CD1c-positive myeloid dendritic cell (primary cell): ENCODE results near the gene LCE2D.
"Not testable (repeated sequence)": the region's sequence is repeated elsewhere in the genome, so short reads cannot be mapped to it uniquely, and the experiment has no call there.

ENCODE experiments used
- DNase-seq: peaks from one replicate; pipeline ENCODE4 v3.0.0-alpha.2; 2016; ENCODE audit errors: extremely low spot score

Gene LCE2D, protein sequence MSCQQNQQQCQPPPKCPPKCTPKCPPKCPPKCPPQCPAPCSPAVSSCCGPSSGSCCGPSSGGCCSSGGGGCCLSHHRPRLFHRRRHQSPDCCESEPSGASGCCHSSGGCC

GRCh38 chr1:152663098-152663497 is at the start of gene LCE2D:
Gene LCE2D (plus strand): TSS chr1:152663380. CDS start chr1:152664106, 726 bp downstream.
- DNase-seq, result no peak

DNA sequence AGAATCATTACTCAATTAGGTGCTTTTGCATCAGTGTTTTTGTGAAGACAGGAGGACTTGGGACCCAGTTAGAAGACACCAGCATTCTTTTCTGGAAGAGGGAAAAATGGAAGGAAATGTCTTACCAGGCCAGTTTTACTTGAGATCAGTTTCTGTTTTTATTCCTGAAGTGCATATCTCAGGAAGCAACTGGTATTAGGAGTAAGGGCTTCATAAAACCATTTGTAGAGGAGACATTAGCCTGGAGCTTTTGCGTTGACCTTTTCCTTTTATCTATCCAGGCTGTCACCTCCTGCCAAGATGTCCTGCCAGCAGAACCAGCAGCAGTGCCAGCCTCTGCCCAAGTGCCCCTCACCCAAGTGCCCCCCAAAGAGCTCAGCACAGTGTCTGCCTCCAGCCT is 49.7 kb upstream of the LCE2D start, which contains the start of gene LCE3B:
TSS of gene LCE3B (plus strand) at position 301 of the 400 bp plus-strand sequence. CDS start at position 301, 0 bp downstream.
- DNase-seq, result no peak

- DNase-seq, result no peak
Measured at GRCh38 chr1:152621993-152622392, 41.2 kb upstream of the LCE2D start.

DNA sequence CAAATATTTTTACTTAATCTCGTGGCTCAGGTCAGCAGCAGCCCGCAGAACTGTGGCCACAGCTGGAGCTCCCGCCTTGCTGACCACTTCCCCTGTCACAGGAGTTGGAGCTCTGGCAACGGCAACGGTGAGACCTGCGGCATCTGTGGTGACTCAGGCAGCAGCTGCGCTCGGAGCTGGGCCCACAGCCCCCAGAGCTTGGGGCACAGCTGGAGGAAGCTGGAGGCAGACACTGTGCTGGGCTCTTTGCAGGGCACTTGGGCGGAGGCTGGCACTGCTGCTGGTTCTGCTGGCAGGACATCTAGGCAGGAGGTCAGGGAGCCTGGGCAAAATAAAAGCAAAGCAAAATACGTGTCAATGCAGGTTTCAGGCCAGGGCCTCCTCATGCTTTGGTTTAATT is 40.4 kb upstream of the LCE2D start, which contains the start of gene LCE3A:
TSS of gene LCE3A (minus strand) at position 301 of the 400 bp plus-strand sequence. CDS start at position 301, 0 bp downstream.
- DNase-seq, result peak; percentile 1

DNA sequence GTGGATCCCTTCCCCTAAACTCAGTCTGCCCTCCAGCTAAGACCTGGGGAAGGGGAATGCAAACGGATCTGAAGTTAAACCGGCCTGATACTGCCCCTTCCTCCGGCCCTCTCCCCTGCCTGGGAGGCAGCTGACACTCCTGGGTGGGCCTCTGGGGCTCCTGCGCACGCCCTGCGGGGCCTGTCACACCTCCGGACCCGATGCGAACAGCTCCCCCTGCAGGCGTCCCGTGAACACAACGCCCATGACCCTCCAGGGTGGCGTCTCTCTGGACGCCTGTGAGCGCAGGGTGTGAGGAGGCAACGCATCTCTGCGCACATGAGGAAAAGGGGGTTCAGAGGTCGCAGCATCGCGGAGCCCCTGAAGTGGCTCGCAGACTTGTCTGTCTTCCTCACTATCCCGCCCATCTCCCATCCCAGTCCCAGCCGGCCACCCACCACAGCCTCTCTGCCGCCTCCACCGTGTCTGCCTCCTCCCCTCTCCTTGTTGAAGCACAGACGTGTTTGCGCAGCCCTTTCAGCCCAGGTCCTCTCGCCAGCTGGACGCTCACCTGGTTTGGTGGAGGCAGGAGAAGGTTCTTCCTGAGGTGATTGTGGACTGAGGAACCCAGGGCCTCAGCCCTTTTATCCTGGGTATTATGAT is 39.9 kb upstream of the LCE2D start:
- peak; percentile 1 for DNase-seq

- no peak for DNase-seq
Measured at GRCh38 chr1:152626744-152627143, 36.4 kb upstream of the LCE2D start.

GRCh38 chr1:152630596-152630995 is 32.6 kb upstream of the LCE2D start:
- DNase-seq, result peak; percentile 0

DNA sequence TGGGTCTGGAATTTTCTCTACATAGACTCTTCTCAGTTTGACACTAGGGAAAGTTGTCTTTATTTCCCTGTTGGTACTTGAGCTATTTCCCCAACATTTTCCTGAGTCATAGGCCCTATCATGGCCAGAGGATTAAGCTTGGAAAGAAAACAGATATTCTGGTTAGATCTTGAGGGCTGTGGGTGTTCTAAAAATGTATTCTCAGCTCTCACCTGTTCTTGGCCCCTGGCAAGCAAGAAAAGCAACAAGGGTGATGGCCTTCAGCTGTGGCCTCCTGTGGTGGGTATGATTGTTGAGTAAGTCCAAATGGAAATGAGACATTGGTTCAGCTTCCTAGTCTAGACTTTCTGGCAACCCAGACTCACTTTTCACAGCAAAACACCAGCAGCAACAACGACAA is 22.8 kb upstream of the LCE2D start:
- no peak for DNase-seq

DNA sequence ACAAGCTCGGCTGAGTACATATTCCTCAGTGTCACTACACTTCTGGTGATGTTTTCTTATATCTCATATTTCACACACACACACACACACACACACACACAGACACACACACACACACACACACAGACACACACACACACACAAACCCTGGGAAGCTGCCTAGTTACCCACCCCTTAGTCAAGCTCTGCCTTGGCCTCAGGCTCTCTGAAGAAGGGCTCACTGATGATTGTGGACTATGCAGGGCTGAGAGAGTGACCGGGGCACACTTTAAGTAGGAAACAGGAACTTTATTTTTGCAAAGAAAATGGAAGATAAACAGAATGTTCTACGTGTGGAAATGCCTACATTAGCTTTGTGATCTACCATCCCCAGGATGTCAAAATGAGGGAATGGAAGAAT is 19.2 kb upstream of the LCE2D start:
- no peak for DNase-seq

GRCh38 chr1:152645146-152645545 is 18.0 kb upstream of the LCE2D start:
- no peak for DNase-seq

- no peak for DNase-seq
Measured at GRCh38 chr1:152646656-152647055, 16.5 kb upstream of the LCE2D start.

- DNase-seq, result peak; percentile 59
Measured at GRCh38 chr1:152654110-152654509, 9.1 kb upstream of the LCE2D start.

GRCh38 chr1:152656459-152656858 is 6.7 kb upstream of the LCE2D start:
- no peak for DNase-seq

DNA sequence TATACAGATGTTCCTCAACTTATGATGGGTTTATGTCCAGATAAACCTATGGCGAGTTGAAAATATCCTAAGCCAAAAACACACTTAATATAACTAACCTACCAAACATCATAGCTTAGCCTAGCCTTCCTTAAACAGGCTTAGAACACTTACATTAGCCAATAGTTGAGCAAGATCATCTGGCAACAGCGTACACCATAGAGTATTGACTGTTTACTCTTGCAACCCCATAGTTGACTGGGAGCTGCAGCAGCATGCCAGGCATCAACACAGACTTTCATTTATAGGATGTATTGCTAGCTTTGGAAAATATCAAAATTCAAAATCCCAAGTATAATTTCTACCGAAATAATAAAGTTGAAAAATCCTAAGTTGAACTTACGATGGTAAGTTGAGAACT is 5.5 kb upstream of the LCE2D start:
- no peak for DNase-seq

DNA sequence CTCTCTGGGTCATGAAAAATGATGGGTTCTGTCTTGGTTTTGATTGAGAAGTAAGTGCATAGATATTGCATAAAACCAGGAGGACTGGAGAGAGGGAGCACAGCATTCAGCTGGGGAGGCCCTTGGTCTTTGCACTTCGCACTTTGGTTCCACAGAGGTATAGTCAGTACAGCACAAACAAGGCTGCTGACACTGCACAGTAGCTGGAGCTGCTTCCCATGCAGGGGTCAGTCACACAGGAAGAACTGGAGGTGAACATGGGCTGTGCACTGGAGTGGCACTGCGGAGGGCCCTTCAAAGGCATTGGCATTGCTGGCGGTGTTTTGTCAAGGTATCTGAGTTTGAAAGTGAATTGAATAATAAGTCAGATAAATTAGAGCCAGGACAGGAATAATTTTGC is 4.5 kb upstream of the LCE2D start:
- no peak for DNase-seq

- not testable (repeated sequence) for DNase-seq
Measured at GRCh38 chr1:152666171-152666570, 3.0 kb downstream of the LCE2D start.

DNA sequence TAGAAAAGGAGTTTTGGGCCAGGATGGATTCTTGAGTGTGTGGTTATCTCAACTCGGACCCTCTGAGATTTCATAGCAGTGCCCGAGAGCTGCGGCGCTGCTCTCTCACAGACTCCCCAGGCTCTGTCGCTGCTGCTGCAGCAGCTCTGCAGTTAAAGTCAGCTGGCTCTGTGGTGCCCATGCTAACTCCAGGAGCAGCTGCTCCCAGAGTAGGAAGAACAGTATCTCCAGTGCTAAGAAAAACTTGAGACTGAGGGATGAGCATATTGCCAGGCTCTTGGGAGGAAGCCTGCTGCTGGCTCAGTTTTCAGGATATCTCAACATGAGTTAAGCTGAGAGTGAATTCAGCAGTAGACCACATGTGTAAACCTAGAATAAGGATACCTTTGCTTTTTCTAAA is 4.5 kb downstream of the LCE2D start:
- DNase-seq, result no peak

DNA sequence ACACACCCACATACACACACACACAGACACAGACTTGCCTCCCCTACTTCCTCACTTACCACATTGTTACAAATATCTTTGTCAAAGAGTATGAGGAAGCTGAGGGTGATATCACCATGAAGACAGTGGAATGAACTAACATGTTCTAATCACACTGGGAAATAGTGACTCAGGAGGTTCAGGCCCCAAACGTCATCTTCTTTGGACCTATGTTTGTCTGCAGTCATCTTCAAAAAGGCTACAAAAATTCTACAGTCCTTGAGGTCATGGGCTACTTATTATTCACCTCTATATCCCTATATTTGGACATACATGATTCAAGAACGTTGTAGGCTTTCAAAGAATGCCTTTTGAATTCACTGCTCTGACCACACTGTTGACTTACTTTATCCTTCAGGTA is 9.8 kb downstream of the LCE2D start:
- DNase-seq, result no peak

DNA sequence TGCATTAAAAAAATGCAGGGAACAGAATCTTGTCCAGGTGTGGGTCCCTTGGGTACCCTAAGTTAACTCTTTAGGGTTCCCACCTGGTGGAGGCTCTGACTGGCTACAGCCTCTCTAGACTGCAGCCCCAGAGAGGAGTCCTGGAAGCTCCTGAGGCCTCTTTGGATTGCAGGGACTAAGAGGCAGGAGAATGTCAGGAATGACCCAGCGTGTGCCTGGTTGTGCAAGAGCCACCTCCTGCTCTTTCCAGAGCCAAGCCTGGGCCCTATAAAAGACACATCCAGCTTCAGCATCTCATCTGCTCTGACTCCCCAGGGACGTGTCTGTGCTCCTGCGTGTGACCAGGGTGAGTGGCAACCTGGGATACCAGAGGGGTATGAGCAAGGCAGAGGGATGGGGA is 11.8 kb downstream of the LCE2D start, which contains the start of gene LCE2C:
TSS of gene LCE2C (plus strand) at position 297 of the 400 bp plus-strand sequence. CDS start 737 bp downstream, outside the sequence.
- not testable (repeated sequence) for DNase-seq

DNA sequence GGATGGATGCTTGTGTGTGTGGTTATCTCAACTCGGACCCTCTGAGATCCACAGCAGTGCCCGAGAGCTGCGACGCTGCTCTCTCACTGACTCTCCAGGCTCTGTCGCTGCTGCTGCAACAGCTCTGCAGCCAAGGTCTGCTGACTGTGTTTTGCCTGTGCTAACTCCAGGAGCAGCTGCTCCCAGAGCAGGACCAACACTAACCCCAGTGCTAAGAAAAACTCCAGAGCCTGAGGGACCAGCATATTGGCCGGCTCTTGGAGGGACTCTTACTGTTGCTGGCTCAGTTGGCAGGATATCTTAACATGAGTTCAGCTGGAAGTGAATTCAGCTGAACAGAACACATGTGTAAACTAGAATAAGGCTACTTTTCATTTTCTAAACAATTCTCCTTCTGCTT is 16.3 kb downstream of the LCE2D start:
- no peak for DNase-seq

GRCh38 chr1:152681616-152682015 is 18.4 kb downstream of the LCE2D start:
- no peak for DNase-seq

GRCh38 chr1:152683846-152684245 is 20.7 kb downstream of the LCE2D start:
- no peak for DNase-seq

GRCh38 chr1:152685823-152686222 is 22.6 kb downstream of the LCE2D start, which contains the start of gene LCE2B:
Gene LCE2B (plus strand): TSS chr1:152686123. CDS start chr1:152686844, 721 bp downstream.
- DNase-seq, result not testable (repeated sequence)
